Hepatocyte (in vitro differentiated cells): Measurements from ENCODE around the gene SOX10. TPM values are rescaled to one million over a fixed set of nuclear protein-coding genes. Genes with fewer than 3 reads are reported as not detected.
A peak's percentile ranks its signal among the peaks of the same experiment; 100 is the strongest.

Experiments
- DNase-seq: peaks from one replicate; pipeline ENCODE4 v3.0.0-alpha.2; 2016; ENCODE audit warnings: low spot score
- H2AFZ ChIP-seq: fragments of 200-600 bp; sonication (generic); 2 replicates; pipeline ENCODE4 v1.6.0; 2016; ENCODE audit warnings: antibody characterized with exemption, mild to moderate bottlenecking
- H3K27ac ChIP-seq: fragments of 200-600 bp; sonication (generic); 2 replicates; pipeline ENCODE4 v1.5.1; 2016; ENCODE audit warnings: mild to moderate bottlenecking
- H3K27me3 ChIP-seq: fragments of 200-600 bp; sonication (generic); 2 replicates; pipeline ENCODE4 v1.6.1; 2016
- H3K36me3 ChIP-seq: fragments of 200-600 bp; sonication (generic); replicated peaks from 2 replicates; pipeline ENCODE4 v1.5.1; 2016; ENCODE audit warnings: low read depth; ENCODE audit not compliant: insufficient read depth
- H3K4me1 ChIP-seq: fragments of 200-600 bp; sonication (generic); 2 replicates; pipeline ENCODE4 v1.5.1; 2016; ENCODE audit warnings: mild to moderate bottlenecking, moderate library complexity; ENCODE audit not compliant: insufficient read depth
- H3K4me2 ChIP-seq: fragments of 200-600 bp; sonication (generic); 2 replicates; pipeline ENCODE4 v1.6.0; 2016
- H3K4me3 ChIP-seq: fragments of 200-600 bp; sonication (generic); 2 replicates; pipeline ENCODE4 v1.5.1; 2016; ENCODE audit warnings: mild to moderate bottlenecking
- H3K79me2 ChIP-seq: fragments of 200-600 bp; sonication (generic); 2 replicates; pipeline ENCODE4 v1.6.0; 2017; ENCODE audit warnings: mild to moderate bottlenecking
- H3K9me2 ChIP-seq: fragments of 200-600 bp; sonication (generic); replicated peaks from 2 replicates; pipeline ENCODE4 v1.6.0; 2017; ENCODE audit warnings: mild to moderate bottlenecking; ENCODE audit not compliant: insufficient read depth
- H3K9me3 ChIP-seq: fragments of 200-600 bp; sonication (generic); 2 replicates; pipeline ENCODE4 v1.5.1; 2016; ENCODE audit warnings: low read depth, mild to moderate bottlenecking
- H4K20me1 ChIP-seq: fragments of 200-600 bp; sonication (generic); 2 replicates; pipeline ENCODE4 v1.6.0; 2016; ENCODE audit warnings: mild to moderate bottlenecking; ENCODE audit not compliant: insufficient read depth, poor library complexity, severe bottlenecking
- CTCF ChIP-seq: fragments of 200-600 bp; sonication (generic); IDR thresholded peaks from 2 replicates; pipeline ENCODE4 v1.5.1; 2016; ENCODE audit warnings: antibody characterized with exemption, mild to moderate bottlenecking; ENCODE audit not compliant: poor library complexity
- EZH2 ChIP-seq: fragments of 200-600 bp; sonication (generic); IDR thresholded peaks from 2 replicates; pipeline ENCODE4 v1.6.1; 2016; ENCODE audit warnings: antibody characterized with exemption, mild to moderate bottlenecking, borderline replicate concordance
- EZH2phosphoT487 ChIP-seq: fragments of 200-600 bp; sonication (generic); IDR thresholded peaks from one replicate; pipeline ENCODE4 v1.6.1; 2018; ENCODE audit warnings: antibody characterized with exemption, mild to moderate bottlenecking, low read depth, moderate library complexity; ENCODE audit not compliant: unreplicated experiment, severe bottlenecking
- WGBS: methylation state at CpG from one replicate; pipeline ENCODE4 v1.1.6; 2016; ENCODE audit warnings: low lambda C conversion rate; ENCODE audit errors: missing lambda C conversion rate; 5-methylcytosine and 5-hydroxymethylcytosine counted together
- polyA plus RNA-seq: library from polyadenylated mRNA; unstranded; fragments of >200 nt; fragmentation: Nextera tagmentation; extraction: Ambion mirVana; gene quantifications from 2 replicates; pipeline ENCODE4 v1.2.1, GENCODE V29; 2016
- total RNA-seq: library from RNA; depleted of rRNA; stranded (reverse); fragments of >200 nt; gene quantifications from 2 replicates; pipeline ENCODE4 v1.2.3, GENCODE V29; 2014

Gene SOX10
- total and polyA plus RNA-seq, 2 experiments from 2014 or later = not detected

- Histone ChIP-seq H3K79me2 (no peaks in the 10 kb centered on the region), H2AFZ (no peak overlapping the region), H3K9me2 (no peaks in the 10 kb centered on the region), H4K20me1 (no peaks in the 10 kb centered on the region), H3K4me1 (peaks cover 14% of the 10 kb centered on the region), H3K4me3 (no peak overlapping the region), H3K36me3 (no peaks in the 10 kb centered on the region), H3K27me3 (no peaks in the 10 kb centered on the region), H3K27ac (no peak overlapping the region), H3K9me3 (no peaks in the 10 kb centered on the region), H3K4me2 (no peak overlapping the region)
- no peak for TF ChIP-seq CTCF
- TF ChIP-seq EZH2 = no peak
- WGBS = 91% methylated on average over 8 of the region's 12 CpGs
- no peak for DNase-seq
Observed at GRCh38 chr22:38031491-38031890, 47.1 kb upstream of the SOX10 start.

GRCh38 chr22:38030311-38031133, 46.2 kb upstream of the SOX10 start:
- no peak overlapping the region for H3K27ac ChIP-seq
- no peak overlapping the region for H2AFZ ChIP-seq
- no peak overlapping the region for H3K4me3 ChIP-seq
- WGBS = 57% methylated on average over 15 of the region's 16 CpGs
- H3K4me1 ChIP-seq = peaks cover 14% of the 10 kb centered on the region
- no peaks in the 10 kb centered on the region for H3K9me2 ChIP-seq
- peak; percentile 50 for DNase-seq
- peak overlapping the region; percentile 44 for H3K4me2 ChIP-seq
- TF ChIP-seq EZH2phosphoT487 = no peak
- no peak for TF ChIP-seq EZH2
- TF ChIP-seq CTCF = no peak
- no peaks in the 10 kb centered on the region for H4K20me1 ChIP-seq
- no peaks in the 10 kb centered on the region for H3K9me3 ChIP-seq
- no peaks in the 10 kb centered on the region for H3K27me3 ChIP-seq
- no peaks in the 10 kb centered on the region for H3K36me3 ChIP-seq
- H3K79me2 ChIP-seq = no peaks in the 10 kb centered on the region

- Histone ChIP-seq H3K36me3 (no peaks in the 10 kb centered on the region), H3K4me3 (no peak overlapping the region), H3K79me2 (no peaks in the 10 kb centered on the region), H3K4me2 (peak overlapping the region; percentile 44), H3K9me2 (no peaks in the 10 kb centered on the region), H3K4me1 (peaks cover 14% of the 10 kb centered on the region), H3K9me3 (no peaks in the 10 kb centered on the region), H3K27me3 (no peaks in the 10 kb centered on the region), H2AFZ (no peak overlapping the region), H3K27ac (no peak overlapping the region), H4K20me1 (no peaks in the 10 kb centered on the region)
- no peak for TF ChIP-seq EZH2phosphoT487
- TF ChIP-seq EZH2 = no peak
- TF ChIP-seq CTCF = no peak
- WGBS = 77% methylated on average over 5 of the region's 5 CpGs
- DNase-seq = no peak
Observed at GRCh38 chr22:38029901-38030300, 45.5 kb upstream of the SOX10 start.

- DNase-seq = no peak
- no peaks in the 10 kb centered on the region for H3K36me3 ChIP-seq
- H2AFZ ChIP-seq = no peak overlapping the region
Observed at GRCh38 chr22:38029370-38029769, 45.0 kb upstream of the SOX10 start.

More at GRCh38 chr22:38029370-38029769, 45.0 kb upstream of the SOX10 start:
- Histone ChIP-seq H3K27me3 (no peaks in the 10 kb centered on the region), H3K4me3 (no peak overlapping the region), H3K9me3 (no peaks in the 10 kb centered on the region), H3K4me1 (peaks cover 13% of the 10 kb centered on the region), H3K27ac (no peak overlapping the region), H3K4me2 (no peak overlapping the region), H3K9me2 (no peaks in the 10 kb centered on the region), H4K20me1 (no peaks in the 10 kb centered on the region), H3K79me2 (no peaks in the 10 kb centered on the region)
- TF ChIP-seq EZH2phosphoT487 = no peak
- no peak for TF ChIP-seq CTCF
- no peak for TF ChIP-seq EZH2
